HG03045 (cell line): Measurements from ENCODE around the gene NEGR1.

Experiments used
- ATAC-seq: cut with Tn5 transposase; IDR thresholded peaks from one replicate; pipeline ENCODE4 v1.9.1; 2021; ENCODE audit warnings: mild to moderate bottlenecking, moderate library complexity; ENCODE audit not compliant: unreplicated experiment

NEGR1 gene

DNA sequence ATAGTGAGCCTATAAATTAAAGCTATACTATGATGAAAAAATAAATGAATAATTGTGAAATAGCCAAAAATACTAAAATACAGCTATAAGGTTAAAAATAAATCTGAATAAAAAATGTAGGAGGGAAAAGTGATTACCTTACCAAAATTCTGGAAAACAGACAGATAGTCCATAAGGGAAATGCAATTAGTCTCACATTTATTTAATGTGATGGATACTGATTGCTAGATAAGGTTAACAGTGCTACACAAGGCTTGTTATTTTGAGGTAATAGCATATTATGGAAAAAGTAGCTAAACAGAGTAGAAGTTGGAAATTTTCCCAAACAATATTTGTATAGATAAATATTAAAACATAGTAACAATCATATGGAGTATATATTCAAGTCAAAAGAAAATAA lies 413.0 kb downstream of the NEGR1 start:
- no peak for ATAC-seq

DNA sequence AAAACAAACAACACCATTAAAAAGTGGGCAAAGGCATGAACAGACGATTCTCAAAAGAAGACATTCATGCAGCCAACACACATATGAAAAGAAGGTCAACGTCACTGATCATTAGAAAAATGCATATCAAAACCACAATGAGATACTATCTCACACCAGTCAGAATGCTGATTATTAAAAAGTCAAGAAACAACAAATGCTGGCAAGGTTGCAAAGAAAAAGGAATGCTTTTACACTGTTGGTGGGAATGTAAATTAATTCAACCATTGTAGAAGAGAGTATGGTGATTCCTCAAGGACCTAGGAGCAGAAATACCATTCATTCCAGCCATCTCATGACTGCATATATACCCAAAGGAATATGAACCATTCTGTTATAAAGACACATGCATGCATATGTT lies 419.6 kb downstream of the NEGR1 start:
- ATAC-seq, result no peak

- no peak for ATAC-seq
Observed at GRCh38 chr1:71861022-71861421, 421.3 kb downstream of the NEGR1 start.

GRCh38 chr1:71859806-71860205 lies 422.5 kb downstream of the NEGR1 start:
- no peak for ATAC-seq

GRCh38 chr1:71857862-71858261 lies 424.5 kb downstream of the NEGR1 start:
- ATAC-seq, result no peak

DNA sequence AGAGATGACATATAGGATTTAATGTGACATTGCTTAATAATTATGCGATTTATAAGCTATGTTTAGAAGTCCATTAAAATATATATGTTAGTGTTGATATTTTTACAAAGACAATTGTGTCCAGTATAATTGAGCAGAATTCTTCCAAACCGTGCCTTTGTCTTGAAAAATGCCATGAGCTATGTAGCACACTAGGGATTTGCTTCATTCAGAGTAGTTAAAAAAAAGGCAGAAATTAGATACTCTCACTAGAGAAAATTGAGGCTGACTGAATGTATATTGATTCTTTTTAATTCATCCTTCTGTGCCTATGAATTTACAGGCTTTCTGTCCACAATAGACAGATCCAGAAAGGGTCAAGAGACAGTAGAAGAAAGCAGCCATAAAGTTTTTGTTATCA lies 429.0 kb downstream of the NEGR1 start:
- ATAC-seq, result no peak

DNA sequence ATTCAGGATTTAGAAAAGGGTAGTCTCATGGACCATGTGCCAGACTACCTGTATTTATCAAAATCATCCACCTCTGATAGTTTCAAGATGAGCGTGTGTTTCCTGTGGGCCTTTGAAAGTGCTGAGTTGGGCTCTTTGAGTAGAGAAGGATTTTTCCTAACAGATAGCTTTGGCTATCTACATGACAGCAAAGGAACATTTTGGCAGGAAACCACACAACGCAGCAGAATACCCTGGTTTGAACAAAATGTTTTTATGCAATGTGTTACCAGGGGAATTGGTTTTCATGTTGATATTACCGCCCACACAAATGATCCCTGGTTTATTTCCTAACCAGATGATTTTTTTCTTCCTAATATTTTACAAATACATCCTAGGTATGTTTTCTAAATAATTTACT lies 431.4 kb downstream of the NEGR1 start:
- no peak for ATAC-seq

DNA sequence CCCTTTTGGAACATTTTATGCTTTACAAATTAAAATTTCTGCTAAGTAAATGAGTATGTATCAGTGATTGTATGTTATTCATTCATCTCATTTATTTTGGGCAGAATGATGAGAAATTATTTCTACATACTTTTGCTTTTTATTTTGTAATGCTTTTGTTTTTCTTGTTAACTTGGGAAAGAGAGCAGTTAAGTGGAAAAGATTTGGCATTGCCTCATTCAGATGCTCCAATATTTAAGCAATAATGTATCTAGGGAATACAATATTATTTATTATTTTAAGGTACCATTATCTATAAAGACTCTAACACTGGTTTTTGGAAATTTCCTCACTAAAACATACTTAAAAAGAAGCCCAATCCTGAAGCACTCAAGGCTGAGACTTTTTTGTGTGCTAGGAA lies 431.8 kb downstream of the NEGR1 start:
- ATAC-seq, result no peak

- no peak for ATAC-seq
Observed at GRCh38 chr1:71843012-71843411, 439.3 kb downstream of the NEGR1 start.

GRCh38 chr1:71839876-71840275 lies 442.5 kb downstream of the NEGR1 start:
- ATAC-seq, result no peak

GRCh38 chr1:71836904-71837303 lies 445.4 kb downstream of the NEGR1 start:
- ATAC-seq, result no peak

- ATAC-seq, result no peak
Observed at GRCh38 chr1:71835442-71835813, 446.9 kb downstream of the NEGR1 start.

GRCh38 chr1:71834601-71835441 lies 447.5 kb downstream of the NEGR1 start:
- no peak for ATAC-seq

DNA sequence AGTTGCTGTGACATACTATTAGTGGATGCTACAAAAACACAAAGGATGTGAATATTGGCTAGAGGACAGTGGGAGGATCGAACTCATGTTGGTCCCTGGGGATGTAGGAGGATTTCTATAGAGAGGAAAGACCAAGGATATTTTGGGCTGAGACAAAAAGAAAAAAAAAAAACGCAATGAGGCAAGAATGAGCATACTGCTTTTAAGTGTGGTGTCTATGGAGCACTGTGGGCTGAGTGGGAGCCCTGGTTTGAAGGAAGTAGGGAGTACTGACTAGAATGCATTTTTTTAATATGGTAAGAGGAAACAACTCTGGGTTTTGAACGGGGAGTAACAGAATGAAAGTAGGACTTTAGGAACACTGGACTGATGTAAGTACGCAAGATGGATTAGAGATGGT lies 450.7 kb downstream of the NEGR1 start:
- ATAC-seq, result no peak

- no peak for ATAC-seq
Observed at GRCh38 chr1:71829346-71829745, 453.0 kb downstream of the NEGR1 start.

DNA sequence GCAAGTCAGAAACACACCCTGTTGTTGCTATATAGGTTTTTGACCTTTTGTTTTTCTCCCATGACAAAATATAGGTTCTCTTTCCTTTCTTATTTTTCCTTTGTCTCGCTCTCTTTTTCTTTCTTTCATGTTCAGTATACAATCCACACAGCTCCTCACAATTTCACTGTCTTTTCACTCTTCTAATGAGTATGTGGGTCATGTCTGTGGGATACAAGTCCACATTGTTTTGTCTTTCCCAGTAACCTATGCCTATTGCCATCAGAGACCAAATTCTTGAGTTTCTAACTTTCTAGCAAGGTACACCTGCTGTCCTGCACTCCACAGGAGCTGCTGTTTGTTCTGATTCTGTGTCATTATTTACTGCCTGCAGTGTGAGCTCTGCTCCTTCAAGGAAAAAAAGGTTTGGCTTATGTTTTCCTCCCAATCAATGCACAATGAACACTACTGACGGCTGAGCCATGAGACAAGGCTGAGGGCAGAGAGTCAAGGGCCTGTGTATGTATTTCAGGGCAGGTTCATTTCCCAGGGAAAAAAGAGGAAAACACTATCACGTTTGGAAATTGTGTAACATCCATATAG lies 453.8 kb downstream of the NEGR1 start:
- ATAC-seq, result no peak

- ATAC-seq, result no peak
Observed at GRCh38 chr1:71823708-71824305, 458.5 kb downstream of the NEGR1 start.

- ATAC-seq, result no peak
Observed at GRCh38 chr1:71817028-71817427, 465.3 kb downstream of the NEGR1 start.

DNA sequence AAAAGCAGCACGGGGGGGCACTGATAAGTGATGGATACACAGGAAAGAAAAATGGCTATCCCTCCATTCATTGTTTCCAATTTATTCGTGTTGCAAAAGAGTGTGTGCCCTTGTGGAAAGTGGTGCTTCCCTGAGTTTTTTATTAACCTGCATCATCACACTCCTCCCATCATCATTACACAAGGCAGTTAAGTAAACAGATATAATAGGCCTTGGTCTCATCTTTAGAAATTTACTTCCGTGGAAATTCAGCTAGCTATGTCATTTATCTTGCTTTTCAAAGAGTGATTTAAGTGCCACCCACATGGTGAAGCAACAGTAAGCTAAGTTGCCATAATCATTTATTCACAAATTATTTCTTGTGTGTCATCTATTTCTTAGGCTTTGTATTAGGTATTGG lies 473.3 kb downstream of the NEGR1 start:
- ATAC-seq, result no peak

DNA sequence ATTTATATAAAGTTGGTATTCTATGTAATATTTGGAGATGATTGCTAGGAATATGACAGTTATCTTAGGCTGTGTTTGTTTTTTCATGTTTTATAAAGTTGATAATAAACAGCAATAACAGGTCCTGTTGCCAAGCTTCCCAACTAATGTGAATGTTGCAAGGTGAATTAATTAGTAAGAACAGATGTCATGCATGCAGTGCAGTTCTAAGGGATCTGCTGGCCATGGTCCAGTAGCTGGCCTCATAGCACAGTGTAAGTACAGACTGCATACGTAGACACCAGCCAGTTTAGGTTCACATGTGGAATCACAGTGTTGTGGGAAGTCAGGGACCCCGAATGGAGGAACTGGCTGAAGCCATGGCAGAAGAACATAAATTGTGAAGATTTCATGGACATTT lies 478.2 kb downstream of the NEGR1 start:
- ATAC-seq, result no peak

DNA sequence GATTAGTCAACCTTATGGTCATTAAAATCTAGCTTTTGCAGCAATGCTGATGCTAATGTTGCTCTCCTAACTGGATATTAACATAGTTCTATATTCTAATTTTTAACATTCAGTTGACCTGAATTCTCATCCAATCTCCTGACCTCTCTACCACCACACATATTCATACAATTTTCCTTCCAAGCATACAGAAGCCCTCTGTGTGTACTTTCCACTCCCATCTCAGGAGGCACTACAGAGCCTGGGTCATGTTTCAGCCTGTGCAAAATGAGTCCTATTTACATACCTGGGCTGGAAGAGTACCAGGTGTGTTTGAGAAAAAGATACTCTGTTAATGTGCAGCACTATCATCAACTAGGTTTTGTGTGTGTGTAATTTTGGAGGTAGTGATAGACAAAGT lies 486.3 kb downstream of the NEGR1 start:
- no peak for ATAC-seq

DNA sequence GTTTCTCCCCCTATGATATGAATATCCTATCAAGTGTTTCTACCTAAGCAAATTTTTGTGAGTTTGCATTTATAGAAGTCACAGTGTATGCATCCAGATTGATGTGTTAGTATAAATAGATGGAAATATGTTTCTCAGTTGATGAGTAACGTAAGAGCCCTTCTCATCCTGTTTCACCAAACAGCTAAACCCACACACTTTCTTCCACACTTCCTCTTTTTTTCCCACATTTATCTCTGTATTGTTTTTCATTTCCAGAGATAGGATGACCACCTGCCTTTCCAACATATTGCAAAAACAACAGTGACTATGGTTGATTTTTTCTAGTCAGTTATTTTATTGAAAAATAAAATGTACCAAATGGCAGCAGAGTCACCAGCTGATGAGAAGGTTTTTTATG lies 490.1 kb downstream of the NEGR1 start:
- no peak for ATAC-seq
